WTC11 (cell line): ENCODE measurements around the gene PPM1B. TPM values are rescaled to one million over a fixed set of nuclear protein-coding genes. Genes with fewer than 3 reads are reported as not detected.

Experiments used
- ATAC-seq: fragments of 200-7000 bp; cut with Tn5 transposase; 2 replicates; pipeline ENCODE4 v1.10.0; 2021; ENCODE audit warnings: mild to moderate bottlenecking, moderate library complexity
- CTCF ChIA-PET: fragments of 300-600 bp; sonication (Branson Sonifier 250); formaldehyde crosslinking; loops from one replicate; lab custom pipeline; 2021; ENCODE audit warnings: antibody characterized with exemption; lab: Charles Lee
- POLR2A ChIA-PET: fragments of 350-600 bp; sonication (Branson Sonifier 250); formaldehyde crosslinking; loops from one replicate; lab custom pipeline; 2021; ENCODE audit warnings: antibody characterized with exemption; lab: Charles Lee
- DNase-seq: peaks from one replicate; pipeline ENCODE4 v3.0.0; 2021; ENCODE audit warnings: low spot score
- H3K27ac Mint-ChIP-seq: 2 replicates; pipeline ENCODE4 v1.8.0; 2021; ENCODE audit warnings: mixed read lengths
- H3K27me3 Mint-ChIP-seq: 2 replicates; pipeline ENCODE4 v1.8.0; 2021; ENCODE audit warnings: low read depth, mild to moderate bottlenecking, moderate library complexity, mixed read lengths
- H3K36me3 Mint-ChIP-seq: 2 replicates; pipeline ENCODE4 v1.8.0; 2021; ENCODE audit warnings: mixed read lengths
- H3K4me1 Mint-ChIP-seq: 2 replicates; pipeline ENCODE4 v1.8.0; 2022; ENCODE audit warnings: mixed read lengths
- H3K4me3 Mint-ChIP-seq: 2 replicates; pipeline ENCODE4 v1.8.0; 2021; ENCODE audit warnings: mild to moderate bottlenecking, moderate library complexity, mixed read lengths
- H3K9me3 Mint-ChIP-seq: 2 replicates; pipeline ENCODE4 v1.8.0; 2021; ENCODE audit warnings: mixed read lengths
- ATF1 ChIP-seq: sonication (generic); formaldehyde crosslinking; IDR thresholded peaks from 2 replicates; pipeline ENCODE4 v1.8.1; 2023; ENCODE audit warnings: mild to moderate bottlenecking, moderate library complexity, missing genetic modification reagents
- CBFB ChIP-seq: sonication (generic); formaldehyde crosslinking; IDR thresholded peaks from 2 replicates; pipeline ENCODE4 v1.8.1; 2022; ENCODE audit warnings: mild to moderate bottlenecking, low read depth, missing genetic modification reagents
- CREB1 ChIP-seq: sonication (generic); formaldehyde crosslinking; IDR thresholded peaks from 2 replicates; pipeline ENCODE4 v1.8.0; 2023; ENCODE audit warnings: mild to moderate bottlenecking, missing genetic modification reagents
- FOXP1 ChIP-seq: sonication (generic); formaldehyde crosslinking; IDR thresholded peaks from 2 replicates; pipeline ENCODE4 v1.8.0; 2022; ENCODE audit warnings: missing genetic modification reagents, mild to moderate bottlenecking, moderate library complexity, borderline replicate concordance
- GTF2I ChIP-seq: fragments of 250-450 bp; sonication (Bioruptor Pico); conservative IDR thresholded peaks from 2 replicates; pipeline ENCODE4 v1.4.0; 2021; ENCODE audit warnings: mild to moderate bottlenecking
- IRF2 ChIP-seq: sonication (generic); formaldehyde crosslinking; IDR thresholded peaks from 2 replicates; pipeline ENCODE4 v1.8.0; 2022; ENCODE audit warnings: low read depth, missing genetic modification reagents, borderline replicate concordance
- JAZF1 ChIP-seq: fragments of 250-450 bp; sonication (Bioruptor Pico); IDR thresholded peaks from 2 replicates; pipeline ENCODE4 v1.9.0; 2021; ENCODE audit warnings: moderate library complexity, mild to moderate bottlenecking, inconsistent platforms
- JUN ChIP-seq: sonication (generic); formaldehyde crosslinking; IDR thresholded peaks from 2 replicates; pipeline ENCODE4 v1.8.0; 2023; ENCODE audit warnings: mild to moderate bottlenecking, missing genetic modification reagents
- KAT7 ChIP-seq: sonication (generic); formaldehyde crosslinking; IDR thresholded peaks from 2 replicates; pipeline ENCODE4 v1.8.1; 2023; ENCODE audit warnings: missing genetic modification reagents, mild to moderate bottlenecking, borderline replicate concordance
- MXD4 ChIP-seq: fragments of 250-450 bp; sonication (Bioruptor Pico); IDR thresholded peaks from 2 replicates; pipeline ENCODE4 v1.8.0; 2021; ENCODE audit warnings: mild to moderate bottlenecking, moderate library complexity, borderline replicate concordance
- MYBL2 ChIP-seq: sonication (generic); formaldehyde crosslinking; IDR thresholded peaks from 2 replicates; pipeline ENCODE4 v1.8.1; 2023; ENCODE audit warnings: mild to moderate bottlenecking, moderate library complexity, missing genetic modification reagents
- NFYB ChIP-seq: sonication (generic); formaldehyde crosslinking; conservative IDR thresholded peaks from 2 replicates; pipeline ENCODE4 v1.8.0; 2022; ENCODE audit warnings: low read depth, missing genetic modification reagents
- NR2C2 ChIP-seq: sonication (generic); formaldehyde crosslinking; IDR thresholded peaks from 2 replicates; pipeline ENCODE4 v1.8.0; 2022; ENCODE audit warnings: mild to moderate bottlenecking, missing genetic modification reagents
- TCF7 ChIP-seq: sonication (generic); formaldehyde crosslinking; IDR thresholded peaks from 2 replicates; pipeline ENCODE4 v1.8.0; 2022; ENCODE audit warnings: mild to moderate bottlenecking, low read depth, missing genetic modification reagents, moderate library complexity
- TP53 ChIP-seq: sonication (generic); formaldehyde crosslinking; IDR thresholded peaks from 2 replicates; pipeline ENCODE4 v1.8.1; 2023; ENCODE audit warnings: mild to moderate bottlenecking, missing genetic modification reagents
- ZNF138 ChIP-seq: sonication (generic); formaldehyde crosslinking; conservative IDR thresholded peaks from 2 replicates; pipeline ENCODE4 v1.8.1; 2022; ENCODE audit warnings: mild to moderate bottlenecking, moderate library complexity, missing genetic modification reagents
- ZNF263 ChIP-seq: sonication (generic); formaldehyde crosslinking; IDR thresholded peaks from 2 replicates; pipeline ENCODE4 v1.8.1; 2022; ENCODE audit warnings: low read depth, mild to moderate bottlenecking, moderate library complexity, missing genetic modification reagents
- ZNF396 ChIP-seq: fragments of 250-450 bp; sonication (Bioruptor Pico); IDR thresholded peaks from 2 replicates; pipeline ENCODE4 v1.8.0; 2021; ENCODE audit warnings: mild to moderate bottlenecking, moderate library complexity, borderline replicate concordance
- total RNA-seq: library from RNA; stranded (reverse); gene quantifications from 3 replicates; pipeline ENCODE4 v1.2.3, GENCODE V29; 2021
- TF ChIP-seq, protein P1 (sequence below): fragments of 200-600 bp; IDR thresholded peaks from 2 replicates; pipeline ENCODE4 v1.8.0; 2022; ENCODE audit warnings: antibody characterized with exemption
- TF ChIP-seq, protein P2 (sequence below): fragments of 250-450 bp; sonication (Bioruptor Pico); conservative IDR thresholded peaks from 2 replicates; pipeline ENCODE4 v1.9.0; 2021; ENCODE audit warnings: mild to moderate bottlenecking
- TF ChIP-seq, protein P3 (sequence below): sonication (generic); formaldehyde crosslinking; conservative IDR thresholded peaks from 2 replicates; pipeline ENCODE4 v1.8.1; 2023; ENCODE audit warnings: mild to moderate bottlenecking, low read depth, missing genetic modification reagents, moderate library complexity
- TF ChIP-seq, protein P4 (sequence below): sonication (generic); formaldehyde crosslinking; IDR thresholded peaks from 2 replicates; pipeline ENCODE4 v1.8.1; 2022; ENCODE audit warnings: missing genetic modification reagents, borderline replicate concordance
- TF ChIP-seq, protein P5 (sequence below): fragments of 250-450 bp; sonication (Bioruptor Pico); IDR thresholded peaks from 2 replicates; pipeline ENCODE4 v2.1.2; 2022; ENCODE audit warnings: mild to moderate bottlenecking, moderate library complexity
- TF ChIP-seq, protein P6 (sequence below): sonication (generic); formaldehyde crosslinking; IDR thresholded peaks from 2 replicates; pipeline ENCODE4 v1.8.1; 2023; ENCODE audit warnings: mild to moderate bottlenecking, moderate library complexity, missing genetic modification reagents
- TF ChIP-seq, protein P7 (sequence below): sonication (generic); formaldehyde crosslinking; IDR thresholded peaks from 2 replicates; pipeline ENCODE4 v1.8.0; 2023; ENCODE audit warnings: missing genetic modification reagents
- TF ChIP-seq, protein P8 (sequence below): sonication (generic); formaldehyde crosslinking; IDR thresholded peaks from 2 replicates; pipeline ENCODE4 v1.8.1; 2023; ENCODE audit warnings: mild to moderate bottlenecking, missing genetic modification reagents, moderate library complexity

PPM1B gene
- total RNA-seq, 1 experiment from 2014 or later = 96.4 TPM

DNA sequence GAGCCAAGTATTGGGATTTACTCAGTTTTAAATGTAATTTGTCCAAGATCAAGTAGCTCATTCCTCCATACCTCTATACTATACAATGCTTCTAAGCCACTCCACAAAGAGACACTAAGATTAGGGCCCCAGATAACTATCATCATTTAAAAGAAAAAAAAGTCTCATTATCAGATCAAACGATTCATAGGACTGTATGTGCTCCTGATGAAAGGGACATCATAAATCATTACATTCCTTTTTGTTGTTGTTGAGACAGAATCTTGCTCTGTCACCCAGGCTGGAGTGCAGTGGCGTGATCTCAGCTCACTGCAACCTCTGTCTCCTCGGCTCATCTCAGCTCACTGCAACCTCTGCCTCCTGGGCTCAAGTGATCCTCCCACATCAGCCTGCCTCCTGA, 104.4 kb downstream of the PPM1B start (continued):
- TF ChIP-seq, protein P1, sequence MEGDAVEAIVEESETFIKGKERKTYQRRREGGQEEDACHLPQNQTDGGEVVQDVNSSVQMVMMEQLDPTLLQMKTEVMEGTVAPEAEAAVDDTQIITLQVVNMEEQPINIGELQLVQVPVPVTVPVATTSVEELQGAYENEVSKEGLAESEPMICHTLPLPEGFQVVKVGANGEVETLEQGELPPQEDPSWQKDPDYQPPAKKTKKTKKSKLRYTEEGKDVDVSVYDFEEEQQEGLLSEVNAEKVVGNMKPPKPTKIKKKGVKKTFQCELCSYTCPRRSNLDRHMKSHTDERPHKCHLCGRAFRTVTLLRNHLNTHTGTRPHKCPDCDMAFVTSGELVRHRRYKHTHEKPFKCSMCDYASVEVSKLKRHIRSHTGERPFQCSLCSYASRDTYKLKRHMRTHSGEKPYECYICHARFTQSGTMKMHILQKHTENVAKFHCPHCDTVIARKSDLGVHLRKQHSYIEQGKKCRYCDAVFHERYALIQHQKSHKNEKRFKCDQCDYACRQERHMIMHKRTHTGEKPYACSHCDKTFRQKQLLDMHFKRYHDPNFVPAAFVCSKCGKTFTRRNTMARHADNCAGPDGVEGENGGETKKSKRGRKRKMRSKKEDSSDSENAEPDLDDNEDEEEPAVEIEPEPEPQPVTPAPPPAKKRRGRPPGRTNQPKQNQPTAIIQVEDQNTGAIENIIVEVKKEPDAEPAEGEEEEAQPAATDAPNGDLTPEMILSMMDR = no peak
- TF ChIP-seq, protein P2, sequence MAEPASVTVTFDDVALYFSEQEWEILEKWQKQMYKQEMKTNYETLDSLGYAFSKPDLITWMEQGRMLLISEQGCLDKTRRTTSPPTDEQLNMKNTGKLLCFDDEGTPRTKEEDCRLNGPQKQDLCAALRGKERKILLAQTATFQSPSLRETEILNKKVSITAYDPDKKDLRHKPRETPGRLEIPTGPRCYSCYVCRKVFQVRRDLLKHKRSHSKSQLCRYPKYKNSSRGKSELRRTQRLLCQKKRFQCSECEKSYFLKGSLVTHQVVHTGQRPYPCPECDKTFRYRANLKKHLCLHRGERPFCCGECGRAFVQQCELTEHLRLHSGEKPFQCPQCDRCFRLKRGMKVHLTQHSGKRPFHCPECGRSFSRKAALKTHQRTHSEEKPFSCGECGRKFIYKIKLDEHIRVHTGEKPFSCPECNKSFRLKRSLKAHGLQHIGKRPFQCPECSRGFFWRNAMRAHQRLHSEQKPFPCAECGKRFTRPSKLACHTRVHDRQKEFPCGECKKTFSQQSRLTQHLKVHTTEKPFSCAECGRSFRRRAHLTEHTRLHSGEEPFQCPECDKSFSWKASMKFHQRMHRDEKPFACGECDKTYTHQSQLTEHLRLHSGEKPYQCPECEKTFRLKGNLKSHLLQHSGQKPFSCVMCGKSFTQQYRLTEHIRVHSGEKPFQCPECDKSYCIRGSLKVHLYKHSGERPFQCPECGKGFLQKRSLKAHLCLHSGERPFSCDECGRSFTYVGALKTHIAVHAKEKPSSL (CRISPR knock-in tag) = no peak
- no peak for TF ChIP-seq NFYB (CRISPR knock-in tag)
- TF ChIP-seq MXD4 (CRISPR knock-in tag) = no peak
- TF ChIP-seq, protein P3, sequence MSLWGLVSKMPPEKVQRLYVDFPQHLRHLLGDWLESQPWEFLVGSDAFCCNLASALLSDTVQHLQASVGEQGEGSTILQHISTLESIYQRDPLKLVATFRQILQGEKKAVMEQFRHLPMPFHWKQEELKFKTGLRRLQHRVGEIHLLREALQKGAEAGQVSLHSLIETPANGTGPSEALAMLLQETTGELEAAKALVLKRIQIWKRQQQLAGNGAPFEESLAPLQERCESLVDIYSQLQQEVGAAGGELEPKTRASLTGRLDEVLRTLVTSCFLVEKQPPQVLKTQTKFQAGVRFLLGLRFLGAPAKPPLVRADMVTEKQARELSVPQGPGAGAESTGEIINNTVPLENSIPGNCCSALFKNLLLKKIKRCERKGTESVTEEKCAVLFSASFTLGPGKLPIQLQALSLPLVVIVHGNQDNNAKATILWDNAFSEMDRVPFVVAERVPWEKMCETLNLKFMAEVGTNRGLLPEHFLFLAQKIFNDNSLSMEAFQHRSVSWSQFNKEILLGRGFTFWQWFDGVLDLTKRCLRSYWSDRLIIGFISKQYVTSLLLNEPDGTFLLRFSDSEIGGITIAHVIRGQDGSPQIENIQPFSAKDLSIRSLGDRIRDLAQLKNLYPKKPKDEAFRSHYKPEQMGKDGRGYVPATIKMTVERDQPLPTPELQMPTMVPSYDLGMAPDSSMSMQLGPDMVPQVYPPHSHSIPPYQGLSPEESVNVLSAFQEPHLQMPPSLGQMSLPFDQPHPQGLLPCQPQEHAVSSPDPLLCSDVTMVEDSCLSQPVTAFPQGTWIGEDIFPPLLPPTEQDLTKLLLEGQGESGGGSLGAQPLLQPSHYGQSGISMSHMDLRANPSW (CRISPR knock-in tag) = no peak
- TF ChIP-seq IRF2 (CRISPR knock-in tag) = no peak
- TF ChIP-seq JAZF1 (CRISPR knock-in tag) = no peak
- no peak for TF ChIP-seq GTF2I (CRISPR knock-in tag)
- TF ChIP-seq ZNF396 = no peak
- TF ChIP-seq, protein P4, sequence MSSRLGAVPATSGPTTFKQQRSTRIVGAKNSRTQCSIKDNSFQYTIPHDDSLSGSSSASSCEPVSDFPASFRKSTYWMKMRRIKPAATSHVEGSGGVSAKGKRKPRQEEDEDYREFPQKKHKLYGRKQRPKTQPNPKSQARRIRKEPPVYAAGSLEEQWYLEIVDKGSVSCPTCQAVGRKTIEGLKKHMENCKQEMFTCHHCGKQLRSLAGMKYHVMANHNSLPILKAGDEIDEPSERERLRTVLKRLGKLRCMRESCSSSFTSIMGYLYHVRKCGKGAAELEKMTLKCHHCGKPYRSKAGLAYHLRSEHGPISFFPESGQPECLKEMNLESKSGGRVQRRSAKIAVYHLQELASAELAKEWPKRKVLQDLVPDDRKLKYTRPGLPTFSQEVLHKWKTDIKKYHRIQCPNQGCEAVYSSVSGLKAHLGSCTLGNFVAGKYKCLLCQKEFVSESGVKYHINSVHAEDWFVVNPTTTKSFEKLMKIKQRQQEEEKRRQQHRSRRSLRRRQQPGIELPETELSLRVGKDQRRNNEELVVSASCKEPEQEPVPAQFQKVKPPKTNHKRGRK (CRISPR knock-in tag) = no peak
- TF ChIP-seq FOXP1 = no peak
- no peak for TF ChIP-seq CREB1
- no peak for TF ChIP-seq ZNF138 (CRISPR knock-in tag)

DNA sequence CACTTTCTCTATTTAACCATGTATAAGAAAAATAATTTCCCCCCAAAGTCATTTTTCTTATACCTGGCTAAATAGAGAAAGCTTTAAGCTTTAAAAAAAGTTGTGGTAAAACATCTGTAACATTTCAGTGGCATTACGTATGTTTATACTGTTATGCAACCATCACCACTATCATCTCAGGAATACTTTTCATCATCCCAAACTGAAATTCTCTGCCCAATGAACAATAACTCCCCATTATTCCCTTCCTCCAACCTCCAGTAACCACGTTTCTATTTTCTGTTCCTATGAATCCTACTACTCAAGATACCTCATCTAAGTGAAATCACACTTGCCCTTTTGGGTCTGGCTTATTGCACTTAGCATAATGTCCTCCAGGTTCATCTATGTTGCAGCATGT, 104.9 kb downstream of the PPM1B start:
- CTCF ChIA-PET = no interaction called here
- DNase-seq (no peak), ATAC-seq (no peak)
- peaks cover 5% of the 10 kb centered on the region; the same call in 1 of the 2 replicates for H3K9me3 Mint-ChIP-seq
- no peak overlapping the region for H3K4me3 Mint-ChIP-seq
- H3K27me3 Mint-ChIP-seq = no peaks in the 10 kb centered on the region
- no peak overlapping the region for H3K27ac Mint-ChIP-seq
- H3K4me1 Mint-ChIP-seq = no peaks in the 10 kb centered on the region
- H3K36me3 Mint-ChIP-seq = no peaks in the 10 kb centered on the region
- POLR2A ChIA-PET = no interaction called here
- TF ChIP-seq, protein P5, sequence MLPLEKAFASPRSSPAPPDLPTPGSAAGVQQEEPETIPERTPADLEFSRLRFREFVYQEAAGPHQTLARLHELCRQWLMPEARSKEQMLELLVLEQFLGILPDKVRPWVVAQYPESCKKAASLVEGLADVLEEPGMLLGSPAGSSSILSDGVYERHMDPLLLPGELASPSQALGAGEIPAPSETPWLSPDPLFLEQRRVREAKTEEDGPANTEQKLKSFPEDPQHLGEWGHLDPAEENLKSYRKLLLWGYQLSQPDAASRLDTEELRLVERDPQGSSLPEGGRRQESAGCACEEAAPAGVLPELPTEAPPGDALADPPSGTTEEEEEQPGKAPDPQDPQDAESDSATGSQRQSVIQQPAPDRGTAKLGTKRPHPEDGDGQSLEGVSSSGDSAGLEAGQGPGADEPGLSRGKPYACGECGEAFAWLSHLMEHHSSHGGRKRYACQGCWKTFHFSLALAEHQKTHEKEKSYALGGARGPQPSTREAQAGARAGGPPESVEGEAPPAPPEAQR (CRISPR knock-in tag) = no peak
- TF ChIP-seq, protein P6, sequence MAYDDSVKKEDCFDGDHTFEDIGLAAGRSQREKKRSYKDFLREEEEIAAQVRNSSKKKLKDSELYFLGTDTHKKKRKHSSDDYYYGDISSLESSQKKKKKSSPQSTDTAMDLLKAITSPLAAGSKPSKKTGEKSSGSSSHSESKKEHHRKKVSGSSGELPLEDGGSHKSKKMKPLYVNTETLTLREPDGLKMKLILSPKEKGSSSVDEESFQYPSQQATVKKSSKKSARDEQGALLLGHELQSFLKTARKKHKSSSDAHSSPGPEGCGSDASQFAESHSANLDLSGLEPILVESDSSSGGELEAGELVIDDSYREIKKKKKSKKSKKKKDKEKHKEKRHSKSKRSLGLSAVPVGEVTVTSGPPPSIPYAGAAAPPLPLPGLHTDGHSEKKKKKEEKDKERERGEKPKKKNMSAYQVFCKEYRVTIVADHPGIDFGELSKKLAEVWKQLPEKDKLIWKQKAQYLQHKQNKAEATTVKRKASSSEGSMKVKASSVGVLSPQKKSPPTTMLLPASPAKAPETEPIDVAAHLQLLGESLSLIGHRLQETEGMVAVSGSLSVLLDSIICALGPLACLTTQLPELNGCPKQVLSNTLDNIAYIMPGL (CRISPR knock-in tag) = no peak
- TF ChIP-seq ZNF263 (CRISPR knock-in tag) (no peak), TP53 (CRISPR knock-in tag) (no peak), JUN (CRISPR knock-in tag) (no peak), CBFB (CRISPR knock-in tag) (no peak), NR2C2 (CRISPR knock-in tag) (no peak), KAT7 (CRISPR knock-in tag) (no peak), MYBL2 (CRISPR knock-in tag) (no peak), TCF7 (CRISPR knock-in tag) (no peak), ATF1 (CRISPR knock-in tag) (no peak)
- TF ChIP-seq, protein P7, sequence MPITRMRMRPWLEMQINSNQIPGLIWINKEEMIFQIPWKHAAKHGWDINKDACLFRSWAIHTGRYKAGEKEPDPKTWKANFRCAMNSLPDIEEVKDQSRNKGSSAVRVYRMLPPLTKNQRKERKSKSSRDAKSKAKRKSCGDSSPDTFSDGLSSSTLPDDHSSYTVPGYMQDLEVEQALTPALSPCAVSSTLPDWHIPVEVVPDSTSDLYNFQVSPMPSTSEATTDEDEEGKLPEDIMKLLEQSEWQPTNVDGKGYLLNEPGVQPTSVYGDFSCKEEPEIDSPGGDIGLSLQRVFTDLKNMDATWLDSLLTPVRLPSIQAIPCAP (CRISPR knock-in tag) = no peak
- TF ChIP-seq, protein P8, sequence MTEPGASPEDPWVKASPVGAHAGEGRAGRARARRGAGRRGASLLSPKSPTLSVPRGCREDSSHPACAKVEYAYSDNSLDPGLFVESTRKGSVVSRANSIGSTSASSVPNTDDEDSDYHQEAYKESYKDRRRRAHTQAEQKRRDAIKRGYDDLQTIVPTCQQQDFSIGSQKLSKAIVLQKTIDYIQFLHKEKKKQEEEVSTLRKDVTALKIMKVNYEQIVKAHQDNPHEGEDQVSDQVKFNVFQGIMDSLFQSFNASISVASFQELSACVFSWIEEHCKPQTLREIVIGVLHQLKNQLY (CRISPR knock-in tag) = no peak
